Measurements from ENCODE around the gene PXDN.

- TF ChIP-seq CTCF (IDR thresholded peaks at IDR 0.05), result no peak
- TF ChIP-seq POLR2A (IDR thresholded peaks at IDR 0.05), result no peak
- TF ChIP-seq POLR2AphosphoS5 (IDR thresholded peaks at IDR 0.05), result no peak
Observed at GRCh38 chr2:1766851-1767811, 22.8 kb upstream of the PXDN start.
